ENCODE results near the gene TMEM156. TPM values are rescaled to one million over a fixed set of nuclear protein-coding genes. Genes with fewer than 3 reads are reported as not detected.

The TMEM156 gene
- polyA plus RNA-seq, 3 donors = 0.31 to 1.1 (median 0.43) TPM

- no peak for DNase-seq
- TF ChIP-seq, protein P1, sequence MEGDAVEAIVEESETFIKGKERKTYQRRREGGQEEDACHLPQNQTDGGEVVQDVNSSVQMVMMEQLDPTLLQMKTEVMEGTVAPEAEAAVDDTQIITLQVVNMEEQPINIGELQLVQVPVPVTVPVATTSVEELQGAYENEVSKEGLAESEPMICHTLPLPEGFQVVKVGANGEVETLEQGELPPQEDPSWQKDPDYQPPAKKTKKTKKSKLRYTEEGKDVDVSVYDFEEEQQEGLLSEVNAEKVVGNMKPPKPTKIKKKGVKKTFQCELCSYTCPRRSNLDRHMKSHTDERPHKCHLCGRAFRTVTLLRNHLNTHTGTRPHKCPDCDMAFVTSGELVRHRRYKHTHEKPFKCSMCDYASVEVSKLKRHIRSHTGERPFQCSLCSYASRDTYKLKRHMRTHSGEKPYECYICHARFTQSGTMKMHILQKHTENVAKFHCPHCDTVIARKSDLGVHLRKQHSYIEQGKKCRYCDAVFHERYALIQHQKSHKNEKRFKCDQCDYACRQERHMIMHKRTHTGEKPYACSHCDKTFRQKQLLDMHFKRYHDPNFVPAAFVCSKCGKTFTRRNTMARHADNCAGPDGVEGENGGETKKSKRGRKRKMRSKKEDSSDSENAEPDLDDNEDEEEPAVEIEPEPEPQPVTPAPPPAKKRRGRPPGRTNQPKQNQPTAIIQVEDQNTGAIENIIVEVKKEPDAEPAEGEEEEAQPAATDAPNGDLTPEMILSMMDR (IDR thresholded peaks at IDR 0.05) = no peak
- no peaks in the 10 kb centered on the region for H3K9me3 Mint-ChIP-seq
- Histone ChIP-seq H3K9me3 (replicated peaks in 1 of 2; ENCODE audit: control insufficient read depth in 1 of 2, insufficient read depth in 1 of 2, low read length in 2 of 2) (no peaks in the 10 kb centered on the region), H3K27ac (ENCODE audit: low read depth in 1 of 2, low read length in 2 of 2) (no peak overlapping the region), H3K79me2 (ENCODE audit: insufficient read depth, low read length) (no peaks in the 10 kb centered on the region), H3K36me3 (replicated peaks in 1 of 2; ENCODE audit: control insufficient read depth in 1 of 2, insufficient read depth in 2 of 2, low read length in 2 of 2) (no peaks in the 10 kb centered on the region), H3K4me1 (ENCODE audit: control insufficient read depth in 1 of 2, insufficient read depth in 2 of 2, low read length in 2 of 2) (peaks cover 0 to 2% of the 10 kb centered on the region in 2 donors), H3K9ac (ENCODE audit: insufficient read depth, low read length, poor library complexity, severe bottlenecking) (no peak overlapping the region), H2AFZ (ENCODE audit: insufficient read depth, low read depth, low read length, poor library complexity, severe bottlenecking) (no peak overlapping the region), H3K4me3 (replicated peaks in 1 of 3; ENCODE audit: low read depth in 2 of 3, low read length in 3 of 3) (no peak overlapping the region), H3K27me3 (ENCODE audit: control insufficient read depth in 2 of 2, insufficient read depth in 2 of 2, low read length in 2 of 2) (no peaks in the 10 kb centered on the region), H4K20me1 (ENCODE audit: insufficient read depth, low read length) (peaks cover 66% of the 10 kb centered on the region), H3K4me2 (replicated peaks; ENCODE audit: extremely low read depth, low read length, poor library complexity, severe bottlenecking) (no peak overlapping the region)
- intact Hi-C loops (cut with micrococcal nuclease) = no loop called here
- peak overlapping the region in 1 of 7 donors; percentile 66 for H3K27ac Mint-ChIP-seq
- H3K36me3 Mint-ChIP-seq = peaks cover 0 to 5% of the 10 kb centered on the region in 2 donors
- no peaks in the 10 kb centered on the region for H3K27me3 Mint-ChIP-seq (ENCODE audit: low read depth in 3 of 3)
- H3K4me3 Mint-ChIP-seq = no peak overlapping the region
- H3K4me1 Mint-ChIP-seq = peaks cover 8% of the 10 kb centered on the region
These were observed 31.2 kb upstream of the TMEM156 start for GRCh38 chr4:39063430-39063829.

DNA sequence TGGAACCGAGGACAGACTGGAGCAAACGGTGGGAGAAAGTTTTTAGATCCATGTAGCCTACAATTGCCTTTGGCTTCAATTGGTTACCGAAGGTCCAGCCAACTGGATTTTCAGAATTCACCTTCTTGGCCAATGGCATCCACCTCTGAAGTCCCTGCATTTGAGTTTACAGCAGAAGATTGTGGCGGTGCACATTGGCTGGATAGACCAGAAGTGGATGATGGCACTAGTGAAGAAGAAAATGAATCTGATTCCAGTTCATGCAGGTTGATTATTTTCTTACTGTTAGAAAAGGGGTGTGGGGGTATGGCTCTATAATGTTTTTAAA, 30.5 kb upstream of the TMEM156 start:
- H3K4me3 Mint-ChIP-seq = no peak overlapping the region
- H3K79me2 ChIP-seq (ENCODE audit: insufficient read depth, low read length) = peaks cover 2% of the 10 kb centered on the region

More for the DNA sequence above, 30.5 kb upstream of the TMEM156 start:
- H3K4me1 ChIP-seq (ENCODE audit: control insufficient read depth in 1 of 2, insufficient read depth in 2 of 2, low read length in 2 of 2) = no peaks in the 10 kb centered on the region
- H3K4me2 ChIP-seq (replicated peaks; ENCODE audit: extremely low read depth, low read length, poor library complexity, severe bottlenecking) = no peak overlapping the region
- Mint-ChIP-seq H3K9me3 (no peaks in the 10 kb centered on the region), H3K27me3 (ENCODE audit: low read depth in 3 of 3) (no peaks in the 10 kb centered on the region), H3K4me1 (peaks cover 2% of the 10 kb centered on the region), H3K27ac (peak overlapping the region in 1 of 7 donors; percentile 7), H3K36me3 (peaks cover 0 to 5% of the 10 kb centered on the region in 2 donors)
- no peak overlapping the region for H3K4me3 ChIP-seq (replicated peaks in 1 of 3; ENCODE audit: low read depth in 2 of 3, low read length in 3 of 3)
- no peaks in the 10 kb centered on the region for H3K36me3 ChIP-seq (replicated peaks in 1 of 2; ENCODE audit: control insufficient read depth in 1 of 2, insufficient read depth in 2 of 2, low read length in 2 of 2)
- TF ChIP-seq, protein P1 (IDR thresholded peaks at IDR 0.05) = no peak
- no peaks in the 10 kb centered on the region for H3K9me3 ChIP-seq (replicated peaks in 1 of 2; ENCODE audit: control insufficient read depth in 1 of 2, insufficient read depth in 1 of 2, low read length in 2 of 2)
- H2AFZ ChIP-seq (ENCODE audit: insufficient read depth, low read depth, low read length, poor library complexity, severe bottlenecking) = no peak overlapping the region
- no peaks in the 10 kb centered on the region for H3K27me3 ChIP-seq (ENCODE audit: control insufficient read depth in 2 of 2, insufficient read depth in 2 of 2, low read length in 2 of 2)
- no peak for DNase-seq
- H3K27ac ChIP-seq (ENCODE audit: low read depth in 1 of 2, low read length in 2 of 2) = no peak overlapping the region
- 100% methylated on average over 2 of the region's 4 CpGs for WGBS (ENCODE audit: insufficient coverage)
- intact Hi-C loops (cut with micrococcal nuclease) = no loop called here
- peaks cover 65% of the 10 kb centered on the region for H4K20me1 ChIP-seq (ENCODE audit: insufficient read depth, low read length)
- no peak overlapping the region for H3K9ac ChIP-seq (ENCODE audit: insufficient read depth, low read length, poor library complexity, severe bottlenecking)

Data from CD14-positive monocyte (primary cell).